B cell (primary cell): ENCODE data around the gene POU1F1. TPM values are rescaled to one million over a fixed set of nuclear protein-coding genes. Genes with fewer than 3 reads are reported as not detected.

Source experiments
- ATAC-seq: fragments of 200-7000 bp; cut with Tn5 transposase; one replicate; pipeline ENCODE4 v1.10.0; 2021; ENCODE audit warnings: low read depth, mild to moderate bottlenecking, moderate number of reproducible peaks, moderate library complexity
- CTCF ChIA-PET: fragments of 350-600 bp; sonication (Branson Sonifier 250); formaldehyde crosslinking; loops from one replicate; lab custom pipeline; 2021; ENCODE audit warnings: antibody characterized with exemption, inconsistent platforms; lab: Charles Lee
- POLR2A ChIA-PET: fragments of 350-600 bp; sonication (Branson Sonifier 250); formaldehyde crosslinking; loops from one replicate; lab custom pipeline; 2021; ENCODE audit warnings: antibody characterized with exemption; lab: Charles Lee
- DNase-seq: peaks from one replicate; pipeline ENCODE4 v3.0.0; 2013
- H2AFZ ChIP-seq: 2 replicates; pipeline ENCODE4 v1.6.1; 2012; ENCODE audit warnings: mild to moderate bottlenecking, low read depth, low read length; ENCODE audit not compliant: insufficient read depth, poor library complexity, severe bottlenecking
- H3K27ac ChIP-seq, 2 donors: 1 replicate in 1 of 2; 2 replicates in 1 of 2; pipeline ENCODE4 v1.5.1; 2012 to 2013; ENCODE audit warnings: low read length in 2 of 2, mild to moderate bottlenecking in 2 of 2, moderate library complexity in 1 of 2
- H3K27me3 ChIP-seq, 4 experiments: fragments of 200-600 bp in 1 of 4; sonication (generic) in 1 of 4; replicated peaks in 1 of 4; 1 replicate in 2 of 4; 2 replicates in 2 of 4; pipeline versions ENCODE4 v1.6.1 to v1.7.0; 2013 to 2016; ENCODE audit warnings: low read length in 3 of 4, mild to moderate bottlenecking in 2 of 4, mixed read lengths in 1 of 4, moderate library complexity in 1 of 4; ENCODE audit not compliant: insufficient read depth in 4 of 4, control insufficient read depth in 3 of 4; ENCODE audit errors: control extremely low read depth in 1 of 4
- H3K36me3 ChIP-seq, 2 experiments: replicated peaks in 1 of 2; 1 replicate in 1 of 2; 2 replicates in 1 of 2; pipeline versions ENCODE4 v1.6.1 to v1.7.1; 2013; ENCODE audit warnings: low read length in 1 of 2; ENCODE audit not compliant: insufficient read depth in 2 of 2, control insufficient read depth in 1 of 2; ENCODE audit errors: control extremely low read depth in 1 of 2, extremely low read depth in 1 of 2
- H3K4me1 ChIP-seq, 2 donors: fragments of 200-600 bp in 1 of 2; sonication (generic) in 1 of 2; 1 replicate in 1 of 2; 2 replicates in 1 of 2; pipeline versions ENCODE4 v1.5.1 to v1.6.1; 2013 to 2017; ENCODE audit warnings: low read length in 2 of 2; ENCODE audit not compliant: control insufficient read depth in 2 of 2, insufficient read depth in 2 of 2
- H3K4me2 ChIP-seq: replicated peaks from 2 replicates; pipeline ENCODE3; 2012; ENCODE audit warnings: mild to moderate bottlenecking, low read depth, low read length; ENCODE audit not compliant: poor library complexity, severe bottlenecking
- H3K4me3 ChIP-seq, 5 experiments: fragments of 200-600 bp in 1 of 5; sonication (generic) in 1 of 5; 1 replicate in 3 of 5; 2 replicates in 2 of 5; pipeline versions ENCODE4 v1.5.1 to v1.7.0; 2011 to 2016; ENCODE audit warnings: low read length in 4 of 5, mild to moderate bottlenecking in 4 of 5, low read depth in 2 of 5, control low read depth in 1 of 5, moderate library complexity in 1 of 5; ENCODE audit not compliant: insufficient read depth in 1 of 5; ENCODE audit errors: control extremely low read depth in 1 of 5, extremely low read depth in 1 of 5
- H3K79me2 ChIP-seq: fragments of 200-600 bp; sonication (generic); one replicate; pipeline ENCODE4 v1.6.0; 2016; ENCODE audit warnings: low read length; ENCODE audit not compliant: control insufficient read depth, insufficient read depth
- H3K9ac ChIP-seq: fragments of 200-600 bp; sonication (generic); 2 replicates; pipeline ENCODE4 v1.6.1; 2017; ENCODE audit warnings: mild to moderate bottlenecking, low read length, moderate library complexity
- H3K9me3 ChIP-seq, 3 donors: one replicate each; pipeline versions ENCODE4 v1.6.1 to v1.7.1; 2013; ENCODE audit warnings: low read length in 2 of 3; ENCODE audit not compliant: control insufficient read depth in 2 of 3, insufficient read depth in 1 of 3; ENCODE audit errors: control extremely low read depth in 1 of 3
- H4K20me1 ChIP-seq: 2 replicates; pipeline ENCODE4 v1.6.0; 2012; ENCODE audit warnings: mild to moderate bottlenecking, low read length; ENCODE audit not compliant: insufficient read depth, control insufficient read depth, poor library complexity, severe bottlenecking
- H3K27ac Mint-ChIP-seq: one replicate; pipeline ENCODE4 v1.8.0; 2021; ENCODE audit warnings: mixed read lengths
- H3K27me3 Mint-ChIP-seq: one replicate; pipeline ENCODE4 v1.8.0; 2021; ENCODE audit warnings: mixed read lengths
- H3K4me1 Mint-ChIP-seq: one replicate; pipeline ENCODE4 v1.8.0; 2021; ENCODE audit warnings: mixed read lengths
- H3K4me3 Mint-ChIP-seq: one replicate; pipeline ENCODE4 v1.8.0; 2021; ENCODE audit warnings: mixed read lengths
- H3K9me3 Mint-ChIP-seq: one replicate; pipeline ENCODE4 v1.8.0; 2022; ENCODE audit warnings: mixed read lengths; ENCODE audit not compliant: insufficient read depth
- CTCF ChIP-seq: fragments of 200-600 bp; IDR thresholded peaks from one replicate; pipeline ENCODE4 v1.8.0; 2022; ENCODE audit warnings: antibody characterized with exemption, mild to moderate bottlenecking
- EZH2 ChIP-seq: IDR thresholded peaks from 2 replicates; pipeline ENCODE4 v1.6.1; 2012; ENCODE audit warnings: borderline replicate concordance, low read depth, mild to moderate bottlenecking, moderate library complexity, low read length; ENCODE audit not compliant: insufficient read depth, poor library complexity, severe bottlenecking
- WGBS: methylation state at CpG from one replicate; pipeline ENCODE4 v1.1.5; 2013; ENCODE audit warnings: missing lambda C conversion rate; ENCODE audit not compliant: insufficient coverage; 5-methylcytosine and 5-hydroxymethylcytosine counted together
- intact Hi-C: fragments of 100-400 bp; cut with micrococcal nuclease; formaldehyde crosslinking; loops from one replicate; pipeline ENCODE4 v1.10.0; 2022
- polyA plus RNA-seq: library from polyadenylated mRNA; depleted of rRNA; stranded (reverse); fragments of >200 nt; gene quantifications from 2 replicates; pipeline ENCODE4 v1.2.3, GENCODE V29; 2012
- total RNA-seq, 2 donors: library from RNA; stranded (reverse); fragments of 120-200 nt in 1 of 2; gene quantifications; 1 replicate in 1 of 2; 2 replicates in 1 of 2; pipeline versions ENCODE4 v1.2.3 to v1.2.4, GENCODE V29; 2013 to 2022

POU1F1 gene
- total and polyA plus RNA-seq, 2 donors (not counting 1 experiment from before 2014, with no cell fraction given): not detected

- Histone ChIP-seq H3K4me3 (no peak overlapping the region), H3K79me2 (no peaks in the 10 kb centered on the region), H3K4me1 (peaks cover 19 to 25% of the 10 kb centered on the region in 2 donors), H2AFZ (no peak overlapping the region), H3K36me3 (no peaks in the 10 kb centered on the region), H3K9ac (no peak overlapping the region), H4K20me1 (no peaks in the 10 kb centered on the region), H3K27ac (no peak overlapping the region), H3K4me2 (no peak overlapping the region), H3K27me3 (no peaks in the 10 kb centered on the region), H3K9me3 (no peaks in the 10 kb centered on the region)
- WGBS: 86% methylated on average over 2 of the region's 4 CpGs
- Mint-ChIP-seq H3K4me3 (no peak overlapping the region), H3K27ac (no peak overlapping the region), H3K4me1 (peaks cover 22% of the 10 kb centered on the region), H3K9me3 (no peaks in the 10 kb centered on the region), H3K27me3 (peaks cover 4% of the 10 kb centered on the region)
- intact Hi-C loops: loop anchor here (10.0 kb wide), 1 partner anchor 736 kb away; no protein-coding TSS in a partner anchor
- ChIA-PET CTCF (no interaction called here), POLR2A (no interaction called here)
- ATAC-seq (no peak), DNase-seq (no peak)
- TF ChIP-seq CTCF: no peak
Measured at GRCh38 chr3:87268646-87269211, 7.7 kb downstream of the POU1F1 start.

- 56% methylated on average over 2 of the region's 8 CpGs for WGBS
- Histone ChIP-seq H2AFZ (no peak overlapping the region), H3K36me3 (no peaks in the 10 kb centered on the region), H3K79me2 (no peaks in the 10 kb centered on the region), H3K4me1 (peaks cover 12 to 19% of the 10 kb centered on the region in 2 donors), H4K20me1 (no peaks in the 10 kb centered on the region), H3K9me3 (no peaks in the 10 kb centered on the region), H3K27ac (no peak overlapping the region), H3K27me3 (no peaks in the 10 kb centered on the region), H3K9ac (no peak overlapping the region), H3K4me2 (no peak overlapping the region), H3K4me3 (no peak overlapping the region)
- H3K27me3 Mint-ChIP-seq: no peaks in the 10 kb centered on the region
- peaks cover 16% of the 10 kb centered on the region for H3K4me1 Mint-ChIP-seq
- no peaks in the 10 kb centered on the region for H3K9me3 Mint-ChIP-seq
- intact Hi-C loops: loop anchor here (10.0 kb wide), 1 partner anchor 737 kb away; no protein-coding TSS in a partner anchor
- ATAC-seq: no peak
- TF ChIP-seq CTCF (no peak), EZH2 (no peak)
- CTCF ChIA-PET: no interaction called here
- H3K4me3 Mint-ChIP-seq: no peak overlapping the region
- POLR2A ChIA-PET: no interaction called here
- DNase-seq: no peak
- H3K27ac Mint-ChIP-seq: no peak overlapping the region
Measured at GRCh38 chr3:87267953-87268645, 8.3 kb downstream of the POU1F1 start.
